ENCODE data around the gene EAF1. TPM values are rescaled to one million over a fixed set of nuclear protein-coding genes. Genes with fewer than 3 reads are reported as not detected.

EAF1 gene
- total RNA-seq, 2 experiments from 2014 or later: 21.6 to 23.8 TPM

- Histone ChIP-seq H3K4me1 (ENCODE audit: insufficient read depth, low read length, poor library complexity, severe bottlenecking) (no peaks in the 10 kb centered on the region), H2AFZ (ENCODE audit: low read length) (no peak overlapping the region), H3K79me2 (ENCODE audit: insufficient read depth, low read depth, low read length) (no peaks in the 10 kb centered on the region), H3K27ac (ENCODE audit: low read depth, low read length, poor library complexity, severe bottlenecking) (no peak overlapping the region), H3K4me3 (ENCODE audit: low read depth, low read length, poor library complexity, severe bottlenecking) (no peak overlapping the region), H3K4me2 (ENCODE audit: low read length) (no peak overlapping the region), H3K9me2 (ENCODE audit: insufficient read depth, low read length) (no peaks in the 10 kb centered on the region), H3K36me3 (ENCODE audit: insufficient read depth, low read length) (no peaks in the 10 kb centered on the region), H3K9me3 (ENCODE audit: low read length) (no peaks in the 10 kb centered on the region), H4K20me1 (ENCODE audit: insufficient read depth, low read length) (no peaks in the 10 kb centered on the region)
- no TSS peak for BruUV-seq (replicated peaks)
- intact Hi-C loops (cut with micrococcal nuclease; ENCODE audit: unreplicated experiment): no loop called here
- DNase-seq (ENCODE audit: low spot score): no peak
- TF ChIP-seq EZH2phosphoT487 (IDR thresholded peaks at IDR 0.05; ENCODE audit: borderline replicate concordance, low read depth, low read length) (no peak), CTCF (conservative IDR thresholded peaks at IDR 0.05; ENCODE audit: low read length) (no peak)
- POLR2A ChIA-PET: no interaction called here
- CTCF ChIA-PET (ENCODE audit: unreplicated experiment): no interaction called here
These were observed 26.1 kb downstream of the EAF1 start for GRCh38 chr3:15453501-15453900.

- POLR2A ChIA-PET: interaction anchor here (0.7 kb wide), 2 partner anchors 147 to 259 kb away, joined by 6 read pairs; partner anchors contain the start of gene HACL1
- CTCF ChIA-PET (ENCODE audit: unreplicated experiment): no interaction called here
- Histone ChIP-seq H3K9me3 (ENCODE audit: low read length) (no peaks in the 10 kb centered on the region), H3K4me3 (ENCODE audit: low read depth, low read length, poor library complexity, severe bottlenecking) (no peak overlapping the region), H3K4me1 (ENCODE audit: insufficient read depth, low read length, poor library complexity, severe bottlenecking) (no peaks in the 10 kb centered on the region), H2AFZ (ENCODE audit: low read length) (no peak overlapping the region), H3K9me2 (ENCODE audit: insufficient read depth, low read length) (no peaks in the 10 kb centered on the region), H4K20me1 (ENCODE audit: insufficient read depth, low read length) (no peaks in the 10 kb centered on the region), H3K27ac (ENCODE audit: low read depth, low read length, poor library complexity, severe bottlenecking) (no peak overlapping the region), H3K4me2 (ENCODE audit: low read length) (no peak overlapping the region), H3K36me3 (ENCODE audit: insufficient read depth, low read length) (no peaks in the 10 kb centered on the region), H3K79me2 (ENCODE audit: insufficient read depth, low read depth, low read length) (no peaks in the 10 kb centered on the region)
- intact Hi-C loops (cut with micrococcal nuclease; ENCODE audit: unreplicated experiment): no loop called here
- no peak for TF ChIP-seq EZH2phosphoT487 (IDR thresholded peaks at IDR 0.05; ENCODE audit: borderline replicate concordance, low read depth, low read length)
- no peak for TF ChIP-seq CTCF (conservative IDR thresholded peaks at IDR 0.05; ENCODE audit: low read length)
- BruUV-seq (replicated peaks): no TSS peak
- DNase-seq (ENCODE audit: low spot score): no peak
These were observed 26.7 kb downstream of the EAF1 start for GRCh38 chr3:15453991-15454625.

GRCh38 chr3:15454965-15455364 is 27.6 kb downstream of the EAF1 start:
- no peak overlapping the region for H3K4me3 ChIP-seq (ENCODE audit: low read depth, low read length, poor library complexity, severe bottlenecking)

More at GRCh38 chr3:15454965-15455364, 27.6 kb downstream of the EAF1 start:
- no TSS peak for BruUV-seq (replicated peaks)
- H2AFZ ChIP-seq (ENCODE audit: low read length): no peak overlapping the region
- no peaks in the 10 kb centered on the region for H3K9me3 ChIP-seq (ENCODE audit: low read length)
- ChIA-PET POLR2A (interaction anchor here (0.7 kb wide), 1 partner anchor 180 kb away, joined by 7 read pairs; no protein-coding TSS in a partner anchor), CTCF (ENCODE audit: unreplicated experiment) (interaction anchor here (0.7 kb wide), 1 partner anchor 40 kb away, joined by 3 read pairs; no protein-coding TSS in a partner anchor)
- TF ChIP-seq CTCF (conservative IDR thresholded peaks at IDR 0.05; ENCODE audit: low read length): no peak
- TF ChIP-seq EZH2phosphoT487 (IDR thresholded peaks at IDR 0.05; ENCODE audit: borderline replicate concordance, low read depth, low read length): no peak
- no peak overlapping the region for H3K4me2 ChIP-seq (ENCODE audit: low read length)
- H3K4me1 ChIP-seq (ENCODE audit: insufficient read depth, low read length, poor library complexity, severe bottlenecking): no peaks in the 10 kb centered on the region
- no peaks in the 10 kb centered on the region for H3K79me2 ChIP-seq (ENCODE audit: insufficient read depth, low read depth, low read length)
- H4K20me1 ChIP-seq (ENCODE audit: insufficient read depth, low read length): no peaks in the 10 kb centered on the region
- no peaks in the 10 kb centered on the region for H3K9me2 ChIP-seq (ENCODE audit: insufficient read depth, low read length)
- intact Hi-C loops (cut with micrococcal nuclease; ENCODE audit: unreplicated experiment): no loop called here
- DNase-seq (ENCODE audit: low spot score): no peak
- H3K27ac ChIP-seq (ENCODE audit: low read depth, low read length, poor library complexity, severe bottlenecking): no peak overlapping the region
- no peaks in the 10 kb centered on the region for H3K36me3 ChIP-seq (ENCODE audit: insufficient read depth, low read length)

Measured in OCI-LY7 (cell line).